OCI-LY7 (cell line): ENCODE results near the gene TRIM59. TPM values are rescaled to one million over a fixed set of nuclear protein-coding genes. Genes with fewer than 3 reads are reported as not detected.

Experiments used
- microRNA-seq: library from miRNA; unstranded; fragments of <30 nt; microRNA quantifications from one replicate; pipeline ENCODE4 v1.2.0, GENCODE V29; 2022; ENCODE audit warnings: borderline replicate concordance
- small RNA-seq: library from RNA; depleted of rRNA; stranded (forward); fragments of <200 nt; gene quantifications from one replicate; pipeline ENCODE3, GENCODE V24; 2014
- total RNA-seq, 2 experiments: library from RNA; depleted of rRNA in 1 of 2; stranded (reverse); fragments of >200 nt in 1 of 2; shearing (Covaris generic) in 1 of 2; gene quantifications; 2 replicates each; pipeline ENCODE4 v1.2.3, GENCODE V29; 2014 to 2022

The TRIM59 gene
- total RNA-seq, 2 experiments from 2014 or later, result 28.7 to 46.9 TPM

Small RNA genes within 50 kb of the gene (microRNA-seq; reads per million reads assigned to microRNA genes)
- gene MIR15B (5,041 reads per million, percentile 91 among the genes with 10 or more reads in this experiment), gene MIR16-2 (4,236 reads per million, percentile 90 among the genes with 10 or more reads in this experiment)

Small RNA genes within 50 kb of the gene (small RNA-seq; reads per million reads assigned to genes)
- gene MIR15B (3.7 reads per million, percentile 88 among the genes with 10 or more reads in this experiment), gene MIR16-2 (5.3 reads per million, percentile 92 among the genes with 10 or more reads in this experiment), gene RNU7-136P (not detected)

Other genes starting within 250 kb of the TRIM59 start
- gene C3orf80, start 224.4 kb downstream of the TRIM59 start, total RNA-seq (2014; rRNA removed; shearing (Covaris generic)), result not detected in 2 replicates
- gene C3orf80, start 224.4 kb downstream of the TRIM59 start, total RNA-seq (2022), result not detected in 2 replicates
- 33.5 and 37.3 TPM in 2 replicates for gene IFT80, start 50.6 kb downstream of the TRIM59 start, total RNA-seq (2014; rRNA removed; shearing (Covaris generic))
- gene IFT80, start 50.6 kb downstream of the TRIM59 start, total RNA-seq (2022), result 48.9 and 49.5 TPM in 2 replicates
- 316 and 348 TPM in 2 replicates for gene SMC4, start 50.1 kb downstream of the TRIM59 start, total RNA-seq (2014; rRNA removed; shearing (Covaris generic))
- 352 and 382 TPM in 2 replicates for gene SMC4, start 50.1 kb downstream of the TRIM59 start, total RNA-seq (2022)
- gene KPNA4, start 115.8 kb upstream of the TRIM59 start, total RNA-seq (2014; rRNA removed; shearing (Covaris generic)), result 12.4 and 15.7 TPM in 2 replicates
- gene KPNA4, start 115.8 kb upstream of the TRIM59 start, total RNA-seq (2022), result 46.3 and 53.2 TPM in 2 replicates
- gene ARL14, start 227.4 kb upstream of the TRIM59 start, total RNA-seq (2014; rRNA removed; shearing (Covaris generic)), result not detected in 2 replicates
- not detected in 2 replicates for gene ARL14, start 227.4 kb upstream of the TRIM59 start, total RNA-seq (2022)